GM06990 (cell line): ENCODE results near the gene ABCC1.

ENCODE experiments used
- DNase-seq: peaks from one replicate; pipeline ENCODE4 v3.0.0-alpha.2; 2011; ENCODE audit not compliant: insufficient read length; ENCODE audit errors: extremely low read depth
- H3K27me3 ChIP-seq: replicated peaks from 2 replicates; pipeline ENCODE4 v1.6.0; 2011; ENCODE audit warnings: low read length; ENCODE audit not compliant: control insufficient read depth, insufficient read depth
- H3K36me3 ChIP-seq: 2 replicates; pipeline ENCODE4 v1.5.1; 2011; ENCODE audit warnings: low read length; ENCODE audit not compliant: control insufficient read depth, insufficient read depth
- H3K4me3 ChIP-seq: replicated peaks from 2 replicates; pipeline ENCODE4 v1.5.1; 2011; ENCODE audit warnings: low read depth, mild to moderate bottlenecking, control low read depth, low read length
- TF ChIP-seq, protein P1 (sequence below): IDR thresholded peaks from 2 replicates; pipeline ENCODE4 v1.5.1; 2011; ENCODE audit warnings: low read length, control low read depth, mild to moderate bottlenecking, inconsistent platforms; ENCODE audit not compliant: insufficient read depth, poor library complexity, severe bottlenecking

Gene ABCC1

DNA sequence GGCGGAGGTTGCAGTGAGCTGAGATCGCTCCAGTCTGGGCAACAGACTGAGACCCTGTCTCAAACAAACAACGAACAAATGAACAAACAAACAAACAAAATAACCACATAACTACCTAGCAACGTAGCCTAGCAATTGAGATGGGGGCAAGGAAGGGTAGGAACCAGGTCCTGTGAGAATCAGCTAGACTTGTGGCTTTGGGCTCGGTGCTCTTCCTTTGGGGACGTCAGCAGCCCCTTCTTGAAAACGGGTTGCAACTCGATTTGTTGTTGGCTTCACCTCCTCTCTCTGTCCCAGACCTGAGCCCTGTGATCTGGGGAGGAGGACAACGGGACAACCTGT, 72.2 kb downstream of the ABCC1 start:
- Histone ChIP-seq H3K27me3 (no peaks in the 10 kb centered on the region), H3K4me3 (no peak overlapping the region), H3K36me3 (peaks cover 20% of the 10 kb centered on the region)
- TF ChIP-seq, protein P1, sequence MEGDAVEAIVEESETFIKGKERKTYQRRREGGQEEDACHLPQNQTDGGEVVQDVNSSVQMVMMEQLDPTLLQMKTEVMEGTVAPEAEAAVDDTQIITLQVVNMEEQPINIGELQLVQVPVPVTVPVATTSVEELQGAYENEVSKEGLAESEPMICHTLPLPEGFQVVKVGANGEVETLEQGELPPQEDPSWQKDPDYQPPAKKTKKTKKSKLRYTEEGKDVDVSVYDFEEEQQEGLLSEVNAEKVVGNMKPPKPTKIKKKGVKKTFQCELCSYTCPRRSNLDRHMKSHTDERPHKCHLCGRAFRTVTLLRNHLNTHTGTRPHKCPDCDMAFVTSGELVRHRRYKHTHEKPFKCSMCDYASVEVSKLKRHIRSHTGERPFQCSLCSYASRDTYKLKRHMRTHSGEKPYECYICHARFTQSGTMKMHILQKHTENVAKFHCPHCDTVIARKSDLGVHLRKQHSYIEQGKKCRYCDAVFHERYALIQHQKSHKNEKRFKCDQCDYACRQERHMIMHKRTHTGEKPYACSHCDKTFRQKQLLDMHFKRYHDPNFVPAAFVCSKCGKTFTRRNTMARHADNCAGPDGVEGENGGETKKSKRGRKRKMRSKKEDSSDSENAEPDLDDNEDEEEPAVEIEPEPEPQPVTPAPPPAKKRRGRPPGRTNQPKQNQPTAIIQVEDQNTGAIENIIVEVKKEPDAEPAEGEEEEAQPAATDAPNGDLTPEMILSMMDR, result no peak
- no peak for DNase-seq

DNA sequence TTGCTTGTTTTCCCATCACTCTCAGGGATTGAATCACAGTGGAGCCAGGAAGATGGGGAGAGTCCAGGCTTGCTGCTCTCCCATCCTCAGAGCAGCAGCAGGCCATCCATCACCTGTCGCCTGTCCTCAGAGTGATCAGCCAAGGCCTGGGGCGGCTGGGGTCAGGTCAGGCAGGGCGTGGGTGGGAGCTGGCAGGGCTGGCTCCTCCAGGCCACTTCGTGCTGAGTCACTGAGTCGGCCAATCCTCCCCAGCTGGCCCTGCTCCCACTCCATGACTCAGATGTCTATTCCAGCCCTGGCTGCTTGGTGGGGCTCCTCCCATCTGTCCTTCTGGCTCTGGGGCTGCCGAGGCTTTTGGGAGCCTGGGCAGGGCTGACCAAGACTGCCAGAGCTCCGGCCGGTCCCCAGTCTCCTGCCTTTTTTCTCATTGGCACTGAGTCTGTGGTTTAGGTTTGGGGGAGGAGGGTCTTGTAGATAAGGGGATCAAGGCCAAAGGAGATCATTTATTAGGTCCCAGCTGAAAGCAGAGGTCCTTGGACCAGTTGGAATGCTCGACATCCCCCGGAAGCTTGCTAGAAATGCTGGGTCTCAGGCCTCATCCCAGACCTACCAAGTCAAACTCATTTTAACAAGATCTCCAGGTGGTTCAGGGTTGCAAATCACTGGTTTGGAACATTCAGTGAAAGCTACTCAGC, 72.7 kb downstream of the ABCC1 start:
- peaks cover 20% of the 10 kb centered on the region for H3K36me3 ChIP-seq
- no peak for DNase-seq
- TF ChIP-seq, protein P1, result no peak
- no peak overlapping the region for H3K4me3 ChIP-seq
- no peaks in the 10 kb centered on the region for H3K27me3 ChIP-seq

DNA sequence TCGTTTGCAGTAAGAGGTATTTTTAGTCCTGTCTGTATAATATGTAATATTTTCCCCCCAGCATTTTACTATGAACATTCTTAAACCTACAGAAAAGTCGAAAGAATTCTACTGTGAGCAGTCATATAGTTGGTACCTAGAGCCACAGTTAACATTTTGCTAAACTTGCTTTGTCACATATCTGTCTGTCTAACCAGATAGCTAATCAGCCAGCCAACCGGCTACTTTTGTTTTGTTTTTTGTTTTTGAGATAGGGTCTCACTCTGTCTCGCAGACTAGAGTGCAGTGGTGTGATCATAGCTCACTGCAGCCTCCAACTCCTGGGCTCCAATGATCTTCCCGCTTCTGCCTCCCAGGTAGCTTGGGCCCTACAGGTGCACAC, 73.3 kb downstream of the ABCC1 start:
- no peaks in the 10 kb centered on the region for H3K27me3 ChIP-seq
- no peak for DNase-seq
- peaks cover 20% of the 10 kb centered on the region for H3K36me3 ChIP-seq
- no peak overlapping the region for H3K4me3 ChIP-seq
- TF ChIP-seq, protein P1, result no peak

DNA sequence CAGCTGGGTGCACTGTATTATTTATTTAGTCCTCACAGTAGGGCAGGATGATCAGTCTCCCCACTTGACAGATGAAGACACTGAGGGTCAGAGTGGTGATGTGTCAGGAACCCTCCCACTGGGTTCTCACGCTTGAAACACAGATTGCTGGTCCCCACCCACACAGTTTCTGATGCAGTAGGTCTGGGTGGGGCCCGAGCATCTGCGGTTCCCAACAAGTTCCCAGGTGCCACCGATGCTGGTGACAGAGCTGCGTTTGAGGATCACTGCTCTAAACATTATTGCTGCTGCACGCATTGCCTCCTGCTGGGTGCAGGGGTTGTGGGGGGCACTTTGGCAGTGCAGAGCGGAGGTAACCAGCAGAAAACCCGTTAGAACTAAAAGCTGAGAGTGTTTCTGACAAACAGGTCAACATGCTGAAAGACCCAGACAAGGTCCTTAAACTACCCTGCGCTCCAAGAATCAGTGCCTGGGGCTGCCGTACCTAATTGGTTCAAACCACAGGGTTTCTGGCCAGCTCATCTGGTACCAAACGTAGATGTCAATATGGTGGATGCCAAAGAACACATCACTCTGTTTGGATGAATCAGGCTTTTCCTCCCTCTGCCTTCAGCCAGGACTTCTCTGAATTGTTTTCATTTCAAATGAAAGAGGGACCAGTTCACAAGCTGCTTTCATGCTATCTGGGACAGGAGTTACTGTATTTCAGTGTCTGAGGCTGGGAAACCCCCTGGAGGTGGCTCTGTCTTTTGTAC, 76.0 kb downstream of the ABCC1 start:
- Histone ChIP-seq H3K4me3 (no peak overlapping the region), H3K36me3 (peaks cover 14% of the 10 kb centered on the region)
- peak; percentile 50 for DNase-seq

DNA sequence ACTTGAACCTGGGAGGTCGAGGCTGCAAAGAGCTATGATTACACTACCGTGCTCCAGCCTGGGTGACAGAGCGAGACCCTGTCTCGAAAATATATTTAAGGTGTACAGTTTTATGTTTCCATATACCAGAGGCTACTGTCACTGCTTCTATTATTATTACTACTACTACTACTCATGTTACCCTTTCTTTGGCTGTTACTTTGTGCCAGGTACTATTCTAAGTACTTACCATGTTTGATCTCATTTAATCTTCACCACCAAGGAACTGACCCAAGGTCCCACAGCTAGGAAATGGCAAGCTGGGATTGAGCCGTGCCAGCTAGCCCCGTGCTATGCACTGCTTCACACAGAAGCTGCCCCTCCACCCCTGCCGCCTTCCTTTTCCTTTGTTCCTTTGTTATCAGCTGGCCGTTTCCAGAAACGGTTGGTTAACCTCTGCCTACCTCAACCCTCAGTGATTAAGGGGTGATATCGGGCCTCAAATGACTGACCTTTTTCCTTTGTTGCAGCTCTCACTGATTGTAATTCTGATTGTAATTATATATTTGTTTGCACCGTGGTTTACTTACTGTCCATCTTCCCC, 78.4 kb downstream of the ABCC1 start:
- Histone ChIP-seq H3K36me3 (peaks cover 5% of the 10 kb centered on the region), H3K4me3 (no peak overlapping the region), H3K27me3 (no peaks in the 10 kb centered on the region)
- TF ChIP-seq, protein P1, result no peak
- no peak for DNase-seq

More for the DNA sequence above, 76.0 kb downstream of the ABCC1 start:
- no peaks in the 10 kb centered on the region for H3K27me3 ChIP-seq
- TF ChIP-seq, protein P1, result no peak
